HG02885 (cell line): ENCODE results near the gene GGTLC1.

Source experiments
- ATAC-seq: cut with Tn5 transposase; IDR thresholded peaks from one replicate; pipeline ENCODE4 v1.9.1; 2021; ENCODE audit warnings: mild to moderate bottlenecking; ENCODE audit not compliant: unreplicated experiment, poor library complexity

Gene GGTLC1

DNA sequence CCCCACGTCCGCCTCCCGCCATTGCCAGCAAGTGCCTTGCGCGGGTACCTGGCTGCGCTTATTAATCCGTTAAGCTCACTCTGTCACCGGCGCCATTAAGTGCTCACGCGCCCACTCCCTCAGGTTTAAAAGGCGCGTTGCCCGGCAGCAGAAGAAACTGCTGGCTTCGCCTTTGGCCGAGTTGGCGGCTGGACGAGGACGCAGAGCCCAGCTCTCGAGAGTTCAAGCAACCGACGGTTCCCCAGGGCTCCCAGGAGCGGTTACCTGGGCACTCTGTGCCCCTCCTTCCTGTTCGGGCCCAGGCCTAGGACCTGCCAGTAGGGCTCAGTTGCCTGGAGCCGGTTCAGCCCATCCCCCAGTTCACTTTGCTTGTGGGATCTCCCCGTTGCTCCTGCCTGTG lies at the start of gene GGTLC1:
Gene GGTLC1, minus strand, starts transcription at position 219 of the 400 bp plus-strand sequence. CDS start 2,168 bp downstream, outside the sequence.
- ATAC-seq = no peak

GRCh38 chr20:24034820-24035219 lies 46.2 kb upstream of the GGTLC1 start:
- ATAC-seq = no peak

- ATAC-seq = no peak
Observed at GRCh38 chr20:24033565-24033964, 45.0 kb upstream of the GGTLC1 start.

DNA sequence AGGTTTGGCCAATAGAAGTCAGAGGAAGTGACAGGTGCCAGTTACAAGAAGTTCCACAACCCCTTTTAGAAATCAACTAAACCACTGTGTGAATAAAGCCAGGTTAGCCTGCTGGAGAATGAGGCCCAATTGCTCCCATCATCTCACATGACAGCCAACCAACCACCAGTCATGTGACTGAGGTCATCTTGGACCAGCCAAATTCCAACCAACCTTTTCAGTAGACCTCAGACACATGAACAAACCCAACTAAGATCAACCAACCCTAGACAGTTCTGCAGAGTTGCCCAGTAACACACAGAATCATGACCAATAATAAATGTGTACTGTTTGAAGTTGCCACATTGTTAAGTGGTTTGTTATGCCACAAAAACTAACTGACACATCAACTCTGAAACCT lies 44.6 kb upstream of the GGTLC1 start:
- no peak for ATAC-seq

DNA sequence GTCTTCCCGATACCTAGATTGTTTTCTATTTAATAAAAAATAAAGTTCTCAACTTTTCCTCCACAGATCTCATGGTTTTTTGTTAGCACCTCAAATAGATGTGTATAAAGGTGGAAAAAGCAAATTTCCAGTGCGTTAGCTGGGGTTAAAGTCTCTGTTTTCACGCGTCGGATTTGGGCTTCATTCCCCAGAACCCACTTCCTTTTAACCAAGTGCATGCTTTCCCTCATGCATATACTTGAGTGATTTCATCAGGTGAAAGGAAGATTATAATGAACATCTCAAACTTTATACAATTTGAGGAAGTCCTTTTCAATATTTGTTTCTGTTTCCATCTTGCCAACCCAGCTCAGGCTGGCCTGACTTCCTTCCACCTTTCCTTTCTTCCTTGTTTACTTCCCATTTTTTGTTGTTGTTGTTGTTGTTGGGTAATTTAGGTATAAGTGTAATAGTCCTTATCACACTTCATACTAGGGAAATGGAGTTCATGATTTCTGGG lies 43.9 kb upstream of the GGTLC1 start:
- no peak for ATAC-seq

GRCh38 chr20:24027229-24027628 lies 38.6 kb upstream of the GGTLC1 start:
- ATAC-seq = peak; percentile 68

GRCh38 chr20:24022621-24023180 lies 34.1 kb upstream of the GGTLC1 start:
- ATAC-seq = no peak

- no peak for ATAC-seq
Observed at GRCh38 chr20:24018796-24019195, 30.2 kb upstream of the GGTLC1 start.

GRCh38 chr20:24017458-24017755 lies 28.8 kb upstream of the GGTLC1 start:
- ATAC-seq = no peak

- no peak for ATAC-seq
Observed at GRCh38 chr20:24016607-24017457, 28.3 kb upstream of the GGTLC1 start.

DNA sequence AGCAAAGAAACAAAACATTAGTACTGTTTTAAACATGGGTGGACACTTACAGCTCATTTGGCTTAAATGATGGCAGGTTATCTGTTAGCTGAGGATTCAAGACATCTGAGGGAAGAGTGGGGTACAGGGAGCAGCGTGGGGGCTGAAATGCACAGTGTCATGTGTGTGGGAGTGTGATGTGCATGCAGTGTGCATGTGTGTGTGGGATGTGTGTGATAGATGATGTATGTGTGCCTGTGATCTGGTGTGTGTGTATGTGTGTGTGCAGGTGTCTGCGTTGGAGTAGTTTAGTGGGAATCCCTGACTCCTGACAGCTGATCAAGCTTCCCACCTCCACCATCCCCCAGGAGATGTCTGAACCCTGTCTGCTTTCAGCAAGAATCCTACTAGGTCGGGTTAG lies 25.4 kb upstream of the GGTLC1 start:
- no peak for ATAC-seq

- ATAC-seq = no peak
Observed at GRCh38 chr20:24011282-24011681, 22.7 kb upstream of the GGTLC1 start.

DNA sequence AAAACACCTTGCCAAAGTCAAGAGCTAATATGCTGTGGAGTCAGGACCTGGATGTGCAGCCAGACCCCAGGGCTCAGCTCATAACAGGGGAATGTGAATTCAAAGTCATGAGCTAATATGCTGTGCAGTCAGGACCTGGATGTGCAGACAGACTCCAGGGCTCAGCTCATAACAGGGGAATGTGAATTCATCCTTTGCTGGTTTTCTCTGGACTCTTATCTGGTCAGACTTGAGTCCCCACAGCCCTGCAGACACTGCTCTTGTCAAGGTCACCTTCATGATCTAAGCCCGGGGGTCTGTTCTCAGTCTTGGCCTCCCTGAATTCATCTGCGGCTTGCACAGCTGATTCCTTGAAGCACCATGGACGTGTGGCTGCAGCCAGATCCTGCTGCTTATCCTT lies 19.2 kb upstream of the GGTLC1 start:
- ATAC-seq = no peak

DNA sequence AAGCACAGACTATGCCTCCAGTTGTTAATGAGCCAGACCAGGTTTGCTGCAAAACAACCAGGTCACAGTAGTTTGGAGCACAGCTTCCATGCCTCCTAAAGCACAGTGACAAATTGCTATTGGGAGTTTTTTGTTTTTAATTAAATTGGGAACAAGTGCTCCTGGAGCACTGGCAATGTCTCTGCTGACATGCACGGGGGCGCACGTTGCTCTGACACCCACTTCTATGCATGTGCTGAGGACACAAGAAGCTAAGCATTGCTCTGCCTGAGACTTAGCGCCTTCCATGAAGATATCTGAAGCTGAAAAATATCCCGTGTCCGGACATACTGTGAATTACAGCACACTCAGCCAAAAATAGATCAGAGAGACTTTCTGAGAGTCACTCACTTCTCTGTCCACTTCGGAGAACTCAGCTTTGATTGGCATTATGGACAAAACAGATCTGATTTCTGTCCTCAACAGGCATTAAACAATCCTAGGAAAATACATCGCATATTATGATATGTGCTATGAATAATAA lies 18.6 kb upstream of the GGTLC1 start:
- ATAC-seq = no peak

DNA sequence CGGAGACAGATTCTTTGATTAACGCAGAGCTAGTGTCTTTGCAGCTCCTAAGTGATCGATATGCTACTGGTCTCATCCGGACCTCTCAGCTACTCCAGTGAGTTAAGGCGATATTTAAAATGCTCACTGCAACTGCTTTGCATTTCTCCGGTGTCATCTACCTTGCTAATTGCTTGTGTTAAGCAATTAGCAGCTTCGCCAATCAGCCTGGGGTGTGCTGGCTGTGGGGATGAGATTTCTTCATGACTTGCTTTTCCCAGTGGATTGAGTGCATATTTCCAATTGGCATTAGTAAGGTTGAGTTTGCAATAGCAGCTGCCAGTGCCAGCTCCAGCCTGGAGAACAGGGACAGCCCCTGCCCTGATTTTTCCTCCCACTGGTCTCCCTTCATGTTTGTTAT lies 18.0 kb upstream of the GGTLC1 start:
- no peak for ATAC-seq

- ATAC-seq = no peak
Observed at GRCh38 chr20:24004471-24004870, 15.9 kb upstream of the GGTLC1 start.

DNA sequence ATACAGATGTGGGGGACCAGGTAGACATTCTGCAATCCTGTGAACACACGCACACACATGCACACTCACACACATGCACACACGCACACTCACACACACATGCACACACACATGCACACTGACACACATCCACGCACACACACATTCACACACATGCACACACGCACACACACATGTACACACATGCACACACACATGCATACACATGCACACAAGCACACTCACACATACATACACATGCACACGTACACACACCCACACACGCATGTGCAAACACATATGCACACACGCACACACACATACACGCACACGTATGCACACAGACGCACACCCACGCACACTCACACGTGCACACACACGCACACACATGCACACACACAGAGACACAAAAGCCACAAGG lies 14.3 kb upstream of the GGTLC1 start:
- ATAC-seq = no peak

DNA sequence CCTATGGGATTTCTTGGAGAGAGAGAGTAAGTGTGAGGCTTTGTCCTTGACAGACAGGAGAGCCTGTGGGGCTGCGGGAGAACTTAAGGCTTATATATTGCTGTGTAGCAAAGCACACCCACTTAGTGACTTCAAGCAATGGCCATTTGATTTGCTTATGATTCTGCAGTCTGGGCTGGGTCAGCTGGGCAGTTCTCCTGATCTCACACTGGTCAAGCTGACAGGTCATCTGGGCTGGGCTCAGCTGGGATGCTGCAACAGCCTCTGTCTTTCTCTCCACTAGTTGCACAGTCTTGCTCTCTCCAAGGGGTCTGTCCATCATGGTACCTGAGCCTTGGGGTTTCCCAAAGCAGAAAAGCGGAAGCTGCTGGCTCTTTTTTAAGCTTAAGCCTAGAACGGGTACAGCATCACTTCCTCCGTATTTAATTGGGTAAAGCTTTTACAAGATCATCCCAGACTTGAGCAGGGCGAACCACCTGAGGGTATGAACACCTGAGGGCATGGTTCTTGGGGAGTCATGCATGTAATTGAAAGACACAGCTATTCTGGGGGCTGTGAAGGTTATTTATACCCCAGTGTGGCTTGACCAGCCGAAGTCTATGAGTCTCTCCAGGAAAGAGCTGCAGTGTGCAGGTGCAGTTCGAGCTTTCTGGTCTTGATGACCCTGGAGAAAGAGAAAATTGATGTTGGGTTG lies 13.3 kb upstream of the GGTLC1 start:
- peak; percentile 43 for ATAC-seq

GRCh38 chr20:23998844-23999243 lies 10.3 kb upstream of the GGTLC1 start:
- no peak for ATAC-seq

- no peak for ATAC-seq
Observed at GRCh38 chr20:23998392-23998791, 9.8 kb upstream of the GGTLC1 start.
